ENCODE data around the gene TMEM201. TPM values are rescaled to one million over a fixed set of nuclear protein-coding genes. Genes with fewer than 3 reads are reported as not detected.

TMEM201 gene
- total and polyA plus RNA-seq, 8 donors = 9.1 to 21.9 (median 17.0) TPM

- H3K9me3 ChIP-seq = no peaks in the 10 kb centered on the region
- H3K4me3 ChIP-seq = no peak overlapping the region
- no peak for ATAC-seq
- H3K27me3 ChIP-seq = no peaks in the 10 kb centered on the region
- H3K27ac ChIP-seq = no peak overlapping the region
- intact Hi-C loops (cut with DNase I) = no loop called here
- H3K36me3 ChIP-seq = peaks cover 0 to 64% of the 10 kb centered on the region in 2 donors
- H3K4me1 ChIP-seq = peaks cover 4 to 8% of the 10 kb centered on the region in 2 donors
- no peak for DNase-seq
- TF ChIP-seq, protein P1, sequence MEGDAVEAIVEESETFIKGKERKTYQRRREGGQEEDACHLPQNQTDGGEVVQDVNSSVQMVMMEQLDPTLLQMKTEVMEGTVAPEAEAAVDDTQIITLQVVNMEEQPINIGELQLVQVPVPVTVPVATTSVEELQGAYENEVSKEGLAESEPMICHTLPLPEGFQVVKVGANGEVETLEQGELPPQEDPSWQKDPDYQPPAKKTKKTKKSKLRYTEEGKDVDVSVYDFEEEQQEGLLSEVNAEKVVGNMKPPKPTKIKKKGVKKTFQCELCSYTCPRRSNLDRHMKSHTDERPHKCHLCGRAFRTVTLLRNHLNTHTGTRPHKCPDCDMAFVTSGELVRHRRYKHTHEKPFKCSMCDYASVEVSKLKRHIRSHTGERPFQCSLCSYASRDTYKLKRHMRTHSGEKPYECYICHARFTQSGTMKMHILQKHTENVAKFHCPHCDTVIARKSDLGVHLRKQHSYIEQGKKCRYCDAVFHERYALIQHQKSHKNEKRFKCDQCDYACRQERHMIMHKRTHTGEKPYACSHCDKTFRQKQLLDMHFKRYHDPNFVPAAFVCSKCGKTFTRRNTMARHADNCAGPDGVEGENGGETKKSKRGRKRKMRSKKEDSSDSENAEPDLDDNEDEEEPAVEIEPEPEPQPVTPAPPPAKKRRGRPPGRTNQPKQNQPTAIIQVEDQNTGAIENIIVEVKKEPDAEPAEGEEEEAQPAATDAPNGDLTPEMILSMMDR (IDR thresholded peaks at IDR 0.05) = no peak
Observed at GRCh38 chr1:9598316-9598700, 9.6 kb downstream of the TMEM201 start.

- ATAC-seq = no peak
Observed at GRCh38 chr1:9599741-9600140, 11.0 kb downstream of the TMEM201 start.

GRCh38 chr1:9600861-9601834 lies 12.4 kb downstream of the TMEM201 start:
- TF ChIP-seq, protein P1 (IDR thresholded peaks at IDR 0.05) = no peak
- Histone ChIP-seq H3K9me3 (no peaks in the 10 kb centered on the region), H3K27ac (no peak overlapping the region), H3K4me1 (no peaks in the 10 kb centered on the region), H3K36me3 (peaks cover 0 to 85% of the 10 kb centered on the region in 2 donors), H3K27me3 (no peaks in the 10 kb centered on the region), H3K4me3 (no peak overlapping the region)
- DNase-seq = no peak
- no peak for ATAC-seq
- intact Hi-C loops (cut with DNase I) = no loop called here

More at GRCh38 chr1:9599741-9600140, 11.0 kb downstream of the TMEM201 start:
- Histone ChIP-seq H3K27ac (no peak overlapping the region), H3K4me1 (no peaks in the 10 kb centered on the region), H3K27me3 (no peaks in the 10 kb centered on the region), H3K4me3 (no peak overlapping the region), H3K36me3 (peaks cover 0 to 74% of the 10 kb centered on the region in 2 donors), H3K9me3 (no peaks in the 10 kb centered on the region)
- DNase-seq = no peak
- intact Hi-C loops (cut with DNase I) = no loop called here
- TF ChIP-seq, protein P1 (IDR thresholded peaks at IDR 0.05) = no peak

- Histone ChIP-seq H3K4me1 (no peaks in the 10 kb centered on the region), H3K4me3 (no peak overlapping the region), H3K9me3 (no peaks in the 10 kb centered on the region), H3K36me3 (peaks cover 0 to 83% of the 10 kb centered on the region in 2 donors), H3K27me3 (no peaks in the 10 kb centered on the region), H3K27ac (no peak overlapping the region)
- ATAC-seq (no peak), DNase-seq (no peak)
- TF ChIP-seq, protein P1 (IDR thresholded peaks at IDR 0.05) = no peak
- intact Hi-C loops (cut with DNase I) = no loop called here
Observed at GRCh38 chr1:9601942-9602793, 13.5 kb downstream of the TMEM201 start.

- Histone ChIP-seq H3K27me3 (no peaks in the 10 kb centered on the region), H3K9me3 (no peaks in the 10 kb centered on the region), H3K4me1 (no peaks in the 10 kb centered on the region), H3K4me3 (no peak overlapping the region), H3K36me3 (peaks cover 0 to 84% of the 10 kb centered on the region in 2 donors), H3K27ac (no peak overlapping the region)
- TF ChIP-seq, protein P1 (IDR thresholded peaks at IDR 0.05) = no peak
- DNase-seq (no peak), ATAC-seq (no peak)
- intact Hi-C loops (cut with DNase I) = no loop called here
Observed at GRCh38 chr1:9602794-9603167, 14.1 kb downstream of the TMEM201 start.
